Measurements from ENCODE around the gene KCNIP4. TPM values are rescaled to one million over a fixed set of nuclear protein-coding genes. Genes with fewer than 3 reads are reported as not detected.

Gene KCNIP4
- total and polyA plus RNA-seq, 2 donors (not counting 3 experiments of a cell fraction or from before 2014, with no cell fraction given) = not detected

DNA sequence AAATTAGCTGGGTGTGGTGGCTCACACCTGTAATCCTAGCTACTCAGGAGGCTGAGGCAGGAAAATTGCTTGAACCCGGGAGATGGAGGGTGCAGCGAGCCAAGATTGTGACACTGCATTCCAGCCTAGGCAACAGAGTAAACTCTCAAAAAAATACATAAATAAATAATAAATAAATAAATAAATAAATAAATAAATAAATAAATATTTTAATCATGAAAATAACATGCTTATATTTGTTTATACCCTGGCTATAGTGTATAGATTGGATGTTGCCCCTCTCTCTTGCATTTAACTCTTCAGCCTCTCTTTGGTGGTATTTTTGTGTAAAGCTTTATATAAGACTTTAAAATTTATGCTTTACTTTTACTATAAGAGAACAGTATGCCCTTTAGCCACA is 51.8 kb downstream of the KCNIP4 start:
- TF ChIP-seq POLR2AphosphoS5 (IDR thresholded peaks at IDR 0.05; ENCODE audit: insufficient read depth, low read depth, low read length) (no peak), GATA2 (IDR thresholded peaks at IDR 0.05; ENCODE audit: insufficient read depth, insufficient read length, low read depth, low read length) (no peak), POLR2A (IDR thresholded peaks at IDR 0.05; ENCODE audit: low read depth, low read length) (no peak), CTCF (IDR thresholded peaks at IDR 0.05; ENCODE audit: extremely low read depth in 1 of 2, insufficient read depth in 1 of 2, low read depth in 1 of 2, low read length in 2 of 2) (no peak), MYC (IDR thresholded peaks at IDR 0.05; ENCODE audit: low read depth, low read length) (no peak), EZH2 (IDR thresholded peaks at IDR 0.05; ENCODE audit: borderline replicate concordance, low read depth, low read length, severe bottlenecking) (no peak)
- Histone ChIP-seq H3K4me2 (ENCODE audit: insufficient read depth, low read length) (no peak overlapping the region), H3K9ac (replicated peaks; ENCODE audit: extremely low read depth, insufficient read depth, low read length) (no peak overlapping the region), H3K27me3 (ENCODE audit: control insufficient read depth in 2 of 2, insufficient read depth in 2 of 2, low read length in 2 of 2) (no peaks in the 10 kb centered on the region), H3K27ac (ENCODE audit: insufficient read depth, low read depth, low read length) (no peak overlapping the region), H3K79me2 (ENCODE audit: control insufficient read depth, insufficient read depth, low read length) (no peaks in the 10 kb centered on the region), H3K36me3 (ENCODE audit: control insufficient read depth in 2 of 2, extremely low read depth in 1 of 2, insufficient read depth in 2 of 2, low read length in 2 of 2) (no peaks in the 10 kb centered on the region), H3K9me3 (replicated peaks; ENCODE audit: control insufficient read depth, insufficient read depth, low read length) (no peaks in the 10 kb centered on the region), H3K4me1 (ENCODE audit: control insufficient read depth, extremely low read depth, insufficient read depth, low read length) (no peaks in the 10 kb centered on the region), H4K20me1 (replicated peaks; ENCODE audit: control insufficient read depth, extremely low read depth, insufficient read depth, low read length) (no peaks in the 10 kb centered on the region), H2AFZ (ENCODE audit: low read depth, low read length) (no peak overlapping the region), H3K9me1 (replicated peaks; ENCODE audit: control insufficient read depth, extremely low read depth, insufficient read depth, low read length) (no peaks in the 10 kb centered on the region), H3K4me3 (replicated peaks in 1 of 3; ENCODE audit: insufficient read depth in 1 of 3, low read depth in 1 of 3, low read length in 3 of 3) (no peak overlapping the region)
- dilution Hi-C loops (cut with MboI; ENCODE audit: extremely low pct_ligation_motif_present, low sequenced_read_pairs) (no loop called here), intact Hi-C loops (cut with micrococcal nuclease) (no loop called here)
- FAIRE-seq (no peak), DNase-seq (ENCODE audit: low read depth, low spot score) (no peak)
- no TSS peak for BruUV-seq (replicated peaks)
- POLR2A ChIA-PET = no interaction called here
- CTCF ChIA-PET = no interaction called here

DNA sequence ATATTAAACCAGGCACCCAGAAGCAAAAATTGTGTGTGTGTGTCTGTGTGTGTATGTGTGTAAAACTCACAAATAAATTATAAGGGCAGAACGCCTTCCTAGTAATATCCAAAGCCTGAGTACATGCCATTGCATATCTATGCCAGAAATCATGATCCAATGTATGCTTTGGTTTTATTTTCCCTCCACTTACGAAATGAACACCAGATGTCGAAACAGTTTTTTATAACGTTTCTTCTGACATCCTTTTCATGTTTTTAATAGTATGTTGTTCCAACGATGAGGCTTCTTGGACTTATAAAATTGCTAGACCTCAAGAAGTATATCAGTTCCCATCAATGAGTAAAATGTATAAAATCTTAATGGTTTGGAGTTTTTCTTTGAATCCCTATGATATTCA is 55.4 kb downstream of the KCNIP4 start:
- Histone ChIP-seq H2AFZ (ENCODE audit: low read depth, low read length) (no peak overlapping the region), H3K4me3 (replicated peaks in 1 of 3; ENCODE audit: insufficient read depth in 1 of 3, low read depth in 1 of 3, low read length in 3 of 3) (no peak overlapping the region), H3K9me3 (replicated peaks; ENCODE audit: control insufficient read depth, insufficient read depth, low read length) (no peaks in the 10 kb centered on the region), H3K27ac (ENCODE audit: insufficient read depth, low read depth, low read length) (no peak overlapping the region), H4K20me1 (replicated peaks; ENCODE audit: control insufficient read depth, extremely low read depth, insufficient read depth, low read length) (no peaks in the 10 kb centered on the region), H3K27me3 (ENCODE audit: control insufficient read depth in 2 of 2, insufficient read depth in 2 of 2, low read length in 2 of 2) (no peaks in the 10 kb centered on the region), H3K36me3 (ENCODE audit: control insufficient read depth in 2 of 2, extremely low read depth in 1 of 2, insufficient read depth in 2 of 2, low read length in 2 of 2) (no peaks in the 10 kb centered on the region), H3K9ac (replicated peaks; ENCODE audit: extremely low read depth, insufficient read depth, low read length) (no peak overlapping the region), H3K9me1 (replicated peaks; ENCODE audit: control insufficient read depth, extremely low read depth, insufficient read depth, low read length) (no peaks in the 10 kb centered on the region), H3K79me2 (ENCODE audit: control insufficient read depth, insufficient read depth, low read length) (no peaks in the 10 kb centered on the region), H3K4me1 (ENCODE audit: control insufficient read depth, extremely low read depth, insufficient read depth, low read length) (no peaks in the 10 kb centered on the region), H3K4me2 (ENCODE audit: insufficient read depth, low read length) (no peak overlapping the region)
- POLR2A ChIA-PET = no interaction called here
- BruUV-seq (replicated peaks) = no TSS peak
- dilution Hi-C loops (cut with MboI; ENCODE audit: extremely low pct_ligation_motif_present, low sequenced_read_pairs) (no loop called here), intact Hi-C loops (cut with micrococcal nuclease) (no loop called here)
- no peak for FAIRE-seq
- no peak for TF ChIP-seq GATA2 (IDR thresholded peaks at IDR 0.05; ENCODE audit: insufficient read depth, insufficient read length, low read depth, low read length)
- no peak for TF ChIP-seq JUN (IDR thresholded peaks at IDR 0.05; ENCODE audit: borderline replicate concordance, insufficient read depth, insufficient read length, low read depth)
- no peak for TF ChIP-seq FOS (IDR thresholded peaks at IDR 0.05; ENCODE audit: borderline replicate concordance, insufficient read depth, low read length)
- no peak for TF ChIP-seq MYC (IDR thresholded peaks at IDR 0.05; ENCODE audit: low read depth, low read length)
- TF ChIP-seq MAX (IDR thresholded peaks at IDR 0.05; ENCODE audit: insufficient read depth, insufficient read length) = no peak
- no peak for TF ChIP-seq EZH2 (IDR thresholded peaks at IDR 0.05; ENCODE audit: borderline replicate concordance, low read depth, low read length, severe bottlenecking)
- TF ChIP-seq POLR2A (IDR thresholded peaks at IDR 0.05; ENCODE audit: low read depth, low read length) = no peak
- no peak for TF ChIP-seq CTCF (IDR thresholded peaks at IDR 0.05; ENCODE audit: extremely low read depth in 1 of 2, insufficient read depth in 1 of 2, low read depth in 1 of 2, low read length in 2 of 2)
- CTCF ChIA-PET = no interaction called here
- DNase-seq (ENCODE audit: low read depth, low spot score) = no peak

All from endothelial cell of umbilical vein (primary cell).